HG03378 (cell line): ENCODE measurements around the gene TAS2R41.

Source experiments
- ATAC-seq: cut with Tn5 transposase; IDR thresholded peaks from one replicate; pipeline ENCODE4 v1.9.1; 2021; ENCODE audit warnings: mild to moderate bottlenecking, moderate library complexity; ENCODE audit not compliant: unreplicated experiment

Gene TAS2R41

DNA sequence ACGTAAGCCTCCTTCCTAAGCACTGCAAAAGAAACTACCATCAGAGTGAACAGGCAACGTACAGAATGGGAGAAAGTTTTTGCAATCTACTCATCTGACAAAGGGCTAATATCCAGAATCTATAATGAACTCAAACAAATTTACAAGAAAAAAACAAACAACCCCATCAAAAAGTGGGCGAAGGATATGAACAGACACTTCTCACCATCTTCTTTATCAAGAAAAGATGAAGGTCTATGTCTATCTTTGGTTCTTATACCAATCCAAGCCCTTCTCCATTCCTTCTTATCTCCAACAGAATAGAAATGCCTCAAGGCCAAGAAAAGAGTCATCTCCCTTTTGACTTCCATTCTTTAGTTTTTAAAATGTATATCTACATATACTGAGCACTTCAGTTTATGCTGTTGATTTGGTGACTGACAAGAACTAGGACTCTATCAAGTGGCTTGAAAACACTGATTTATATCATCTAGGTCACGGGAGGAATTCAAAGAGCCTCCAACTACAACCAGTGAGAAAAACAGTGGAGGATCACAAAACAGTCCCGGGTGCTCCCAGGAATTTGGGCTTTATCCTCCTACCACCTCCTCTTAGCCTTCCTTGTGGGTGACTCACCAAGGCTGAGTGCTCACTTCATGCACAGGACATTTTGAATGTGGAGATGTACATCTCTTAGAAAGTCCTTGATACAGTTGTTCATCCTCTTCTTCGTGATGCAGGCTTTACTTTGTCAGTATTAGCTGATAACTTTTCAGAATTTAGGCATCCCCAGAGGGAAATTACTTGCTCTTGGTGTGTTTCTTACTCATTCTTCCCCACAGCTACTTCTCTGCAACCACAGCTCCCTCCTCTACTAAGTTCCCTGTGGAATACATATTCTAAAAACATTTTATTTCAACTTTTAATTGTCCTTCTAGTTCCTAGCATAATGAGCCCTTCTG lies 15.4 kb downstream of the TAS2R41 start:
- peak; percentile 15 for ATAC-seq

DNA sequence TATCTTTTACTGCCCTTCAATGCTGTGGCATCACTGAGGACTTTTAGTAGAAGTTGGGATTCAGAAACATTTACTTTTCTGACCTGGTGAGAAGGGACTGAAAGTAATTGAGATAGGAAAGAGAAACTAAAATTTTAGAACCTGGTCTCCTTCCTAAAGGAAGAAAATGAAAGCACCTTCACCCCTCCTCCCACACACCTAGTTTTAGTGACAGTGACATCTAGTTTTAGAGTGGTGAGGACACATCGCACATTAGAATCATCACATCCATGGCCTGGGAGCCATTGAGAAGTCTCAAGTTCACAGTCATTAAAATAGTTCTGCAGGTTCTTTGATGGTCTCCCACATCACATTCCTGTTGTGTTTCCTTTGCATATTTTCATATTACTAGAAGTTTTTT lies 16.1 kb downstream of the TAS2R41 start:
- peak; percentile 46 for ATAC-seq

DNA sequence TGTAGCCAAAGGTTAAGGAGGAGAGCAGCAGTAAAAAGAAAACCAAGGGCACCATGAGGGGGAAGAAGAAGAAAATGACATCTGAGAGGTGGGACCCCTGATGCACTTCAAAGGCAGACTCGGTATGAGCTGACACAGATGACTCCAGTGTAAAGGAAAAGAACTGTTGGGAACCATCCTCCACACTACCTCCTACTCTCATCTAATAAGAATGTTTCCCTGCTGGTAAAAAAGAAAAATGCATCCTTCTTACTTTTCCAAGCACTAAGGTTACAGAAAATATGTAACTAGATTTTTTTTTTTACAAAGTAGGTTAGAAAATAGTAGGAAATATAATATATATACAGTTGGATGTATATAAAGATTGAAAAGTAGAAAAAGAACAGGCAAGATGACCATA lies 16.9 kb downstream of the TAS2R41 start:
- ATAC-seq = no peak

DNA sequence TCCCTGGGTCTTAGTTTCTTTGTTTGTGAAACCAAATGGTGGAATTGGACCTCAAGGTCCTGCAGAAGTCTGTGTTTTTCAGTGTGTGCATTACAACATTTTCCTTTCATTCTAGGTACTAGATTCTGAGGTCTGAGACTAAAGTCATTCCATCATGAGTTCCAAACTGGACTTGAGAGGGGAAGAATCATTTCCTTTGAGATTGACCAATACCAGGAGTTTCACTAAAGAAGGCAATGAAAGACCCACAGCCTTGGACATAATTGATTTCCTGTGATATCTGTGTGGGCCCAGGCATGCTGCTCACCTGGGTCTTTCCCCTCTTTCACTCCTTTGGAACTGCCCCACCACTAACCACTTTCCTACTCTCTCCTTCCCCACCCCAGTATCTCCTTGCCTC lies 18.2 kb downstream of the TAS2R41 start:
- no peak for ATAC-seq

DNA sequence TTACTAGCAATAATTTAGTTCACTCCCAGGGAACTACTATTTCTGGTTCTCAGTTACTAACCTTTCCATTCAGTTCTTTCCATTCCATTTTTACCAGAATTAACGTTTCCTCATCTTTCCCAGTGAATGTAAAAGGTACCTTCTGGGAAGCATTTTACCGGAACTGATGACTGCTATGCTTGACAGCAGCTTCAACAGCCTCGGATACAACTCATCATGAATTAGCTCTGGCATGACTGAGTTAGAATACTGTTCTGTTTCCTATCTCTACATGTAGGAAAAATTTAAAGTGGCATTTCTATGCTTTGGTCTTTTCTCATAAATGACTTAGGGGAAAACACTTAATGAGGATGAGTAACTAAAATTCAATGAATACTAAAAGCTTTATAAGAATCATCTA lies 18.6 kb downstream of the TAS2R41 start:
- no peak for ATAC-seq

DNA sequence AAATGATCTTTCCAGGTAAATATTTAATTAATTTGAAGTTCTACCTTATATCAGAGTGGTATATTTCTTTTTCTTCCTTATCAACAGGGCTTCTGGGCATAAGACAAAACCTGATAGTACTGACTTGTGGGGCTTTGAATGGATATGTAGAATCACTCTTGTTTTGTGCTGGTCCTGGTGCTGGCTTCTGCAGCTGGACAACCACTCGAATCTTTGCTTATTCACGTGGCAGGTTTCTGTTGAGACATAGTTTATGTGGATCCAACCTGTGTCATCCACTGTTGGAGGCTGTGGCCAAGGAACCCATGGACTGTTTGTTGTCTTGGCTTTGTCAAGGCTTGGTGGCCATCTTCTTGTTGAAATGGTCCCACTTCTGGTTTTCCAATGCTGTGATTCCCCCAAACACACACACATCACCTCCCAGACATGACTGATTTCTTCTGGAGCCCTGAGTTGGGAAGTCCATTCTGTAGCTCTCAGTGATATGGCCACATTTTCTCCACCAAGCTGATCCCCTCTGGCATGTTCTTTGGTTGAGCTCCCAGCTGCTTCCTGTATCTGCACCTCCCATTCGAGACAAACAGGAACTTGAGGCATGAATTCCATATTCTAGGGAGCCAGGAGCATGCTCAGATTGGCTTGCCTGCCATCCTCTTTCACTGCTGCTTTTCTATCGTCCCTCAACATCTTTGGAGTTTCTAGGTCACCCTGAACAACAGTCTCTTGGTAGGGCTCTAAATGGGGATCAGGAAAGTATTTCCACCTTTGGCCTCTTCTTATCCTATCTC lies 19.5 kb downstream of the TAS2R41 start:
- ATAC-seq = no peak

DNA sequence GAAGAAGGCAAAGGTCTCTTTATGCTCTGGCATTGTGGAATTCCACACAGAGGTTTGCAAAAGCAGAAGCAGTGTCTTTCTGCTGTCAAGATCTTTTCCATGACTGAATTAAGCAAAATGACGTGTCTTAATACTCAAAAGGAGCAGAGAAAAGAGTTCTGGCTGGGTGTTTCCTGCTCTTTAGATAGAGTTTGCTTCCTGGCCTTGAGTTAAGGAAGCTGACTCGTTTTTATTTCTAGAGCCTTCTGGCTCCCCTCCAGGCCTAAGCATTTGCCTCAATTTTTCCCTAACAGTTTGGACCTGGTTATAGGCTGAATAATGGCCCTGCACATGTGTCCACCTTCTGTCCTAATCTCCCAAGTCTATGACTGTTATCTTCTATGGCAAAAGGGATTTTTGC lies 21.6 kb downstream of the TAS2R41 start:
- ATAC-seq = no peak

DNA sequence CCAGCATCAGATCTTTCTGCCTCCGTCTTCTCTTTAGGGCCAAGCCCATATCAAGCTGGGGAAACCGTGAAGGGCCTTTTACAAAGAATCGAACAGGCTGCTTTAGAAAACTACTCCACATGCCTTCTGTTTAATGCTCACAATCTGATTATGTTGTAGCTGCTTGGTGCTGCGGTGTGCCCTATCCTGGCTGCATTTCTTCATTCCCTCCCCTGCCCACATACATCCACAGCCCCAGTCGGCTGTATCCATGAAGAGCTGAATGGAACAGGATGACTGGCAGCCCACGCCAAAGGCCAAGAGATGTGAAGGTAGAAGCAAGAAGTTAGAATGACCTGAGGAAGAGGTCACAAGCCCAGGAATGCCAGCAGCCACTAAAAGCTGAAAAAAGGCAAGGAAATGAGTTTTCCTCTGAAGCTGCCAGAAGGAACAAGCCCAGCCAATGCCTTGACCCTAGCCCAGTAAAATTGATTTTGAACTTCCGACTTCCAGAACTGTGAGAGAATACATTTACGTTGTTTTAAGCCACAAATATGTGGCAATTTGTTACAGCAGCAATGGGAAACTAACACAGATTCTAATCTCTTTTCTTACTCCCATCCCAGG lies 22.2 kb downstream of the TAS2R41 start:
- no peak for ATAC-seq

DNA sequence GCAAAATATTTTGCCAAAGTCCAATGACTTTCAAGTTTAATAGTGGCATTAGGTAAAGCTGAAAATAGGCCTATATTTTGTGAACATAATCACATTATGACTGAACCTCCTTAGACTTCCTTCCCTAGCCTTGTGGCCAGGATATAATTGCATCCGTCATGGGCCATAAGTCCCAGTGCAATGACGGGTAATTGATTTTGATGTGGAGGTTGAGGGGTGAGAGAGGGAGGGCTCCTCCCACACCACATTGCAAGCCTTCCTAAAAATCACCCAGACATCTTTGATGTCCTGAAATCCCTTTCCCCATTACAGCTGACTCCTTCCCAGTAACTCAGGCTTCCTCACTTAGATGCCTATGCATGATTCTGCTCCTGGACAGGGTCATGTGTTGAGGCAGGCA lies 25.6 kb downstream of the TAS2R41 start:
- no peak for ATAC-seq

DNA sequence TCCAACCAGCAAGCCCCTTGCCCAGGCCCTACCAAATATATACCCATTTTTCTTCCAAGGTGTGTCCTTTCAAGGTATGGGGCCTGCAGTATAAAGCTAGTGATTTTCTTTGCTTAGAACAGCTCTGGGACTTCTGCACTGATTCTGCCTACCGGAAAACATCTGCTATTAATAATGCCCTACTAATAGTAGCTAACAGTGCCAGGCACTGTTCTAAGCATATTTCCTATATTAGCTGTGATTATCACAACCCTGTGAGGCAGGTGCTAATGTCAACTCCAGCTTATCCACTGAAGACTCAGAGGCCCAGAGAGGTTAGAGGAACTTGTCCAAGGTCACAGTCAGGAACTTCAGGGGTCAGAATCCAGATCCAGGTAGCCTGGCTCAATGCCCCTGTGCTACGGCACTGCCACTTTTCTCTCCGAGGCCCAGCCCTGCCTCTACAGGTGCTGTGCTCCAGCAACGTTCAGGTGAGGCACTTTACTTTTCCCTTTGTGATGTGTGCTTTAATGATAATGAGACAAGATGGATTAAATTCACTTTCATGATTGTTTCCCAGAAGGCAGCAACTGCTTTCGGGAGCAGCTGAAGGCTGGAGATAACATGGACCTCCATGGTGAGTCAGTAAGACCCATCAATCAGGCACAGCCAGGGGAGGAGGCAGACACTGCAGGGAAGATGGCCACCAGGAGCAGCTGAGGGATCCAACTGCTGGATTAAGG lies 26.7 kb downstream of the TAS2R41 start:
- ATAC-seq = no peak

DNA sequence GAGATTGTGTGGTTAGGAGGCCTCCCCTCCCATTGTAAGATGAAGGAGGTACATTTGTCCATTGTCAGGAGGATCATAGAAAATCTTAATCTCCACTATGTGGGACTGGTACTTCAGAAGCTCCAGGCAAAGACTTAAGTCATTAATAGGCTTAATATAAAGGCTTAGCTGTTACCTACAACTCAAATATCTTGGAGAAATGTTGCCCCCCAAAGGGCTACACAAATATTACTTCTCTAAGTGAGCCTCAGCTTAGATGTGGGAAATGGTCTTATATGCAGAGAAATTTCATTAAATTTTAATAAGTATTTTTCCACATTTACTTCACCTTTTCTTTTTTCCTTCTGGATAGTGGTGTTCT lies 27.2 kb downstream of the TAS2R41 start:
- ATAC-seq = no peak

DNA sequence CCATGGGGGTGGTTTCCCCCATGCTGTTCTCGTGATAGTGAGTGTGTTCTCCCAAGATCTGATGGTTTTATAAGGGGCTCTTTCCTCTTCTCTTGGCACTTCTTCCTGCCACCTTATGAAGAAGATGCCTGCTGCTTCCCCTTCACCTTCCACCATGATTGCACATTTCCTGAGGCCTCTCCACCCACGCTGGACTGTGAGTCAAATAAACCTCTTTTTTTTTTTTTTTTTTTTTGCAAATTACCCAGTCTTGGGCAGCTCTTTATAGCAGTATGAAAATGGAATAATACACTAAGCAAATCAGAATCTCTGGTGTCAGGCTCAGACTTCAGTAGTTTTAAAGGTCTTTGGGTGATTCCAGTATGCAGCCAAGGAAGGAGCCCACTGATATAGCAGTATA lies 28.2 kb downstream of the TAS2R41 start:
- ATAC-seq = no peak

DNA sequence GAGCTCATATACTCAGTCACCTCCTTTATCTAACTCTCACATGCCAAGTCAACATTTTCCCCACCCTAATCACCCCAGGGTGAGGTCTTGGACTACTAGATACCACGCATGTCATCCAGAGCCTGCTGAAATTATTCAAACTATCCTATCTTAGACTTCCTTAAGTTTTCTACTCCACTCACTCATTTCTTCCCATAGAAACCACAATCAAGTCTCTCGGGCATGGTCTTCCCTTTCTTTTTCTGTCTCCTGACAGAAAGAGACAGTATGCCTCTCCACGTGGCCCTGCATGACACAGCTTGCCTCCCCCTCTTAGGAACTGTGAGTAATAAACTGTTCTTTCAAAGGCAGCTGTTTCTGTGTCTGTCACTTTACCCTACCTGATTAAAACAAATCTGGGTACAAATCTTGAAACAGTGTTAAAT lies 29.4 kb downstream of the TAS2R41 start:
- no peak for ATAC-seq

DNA sequence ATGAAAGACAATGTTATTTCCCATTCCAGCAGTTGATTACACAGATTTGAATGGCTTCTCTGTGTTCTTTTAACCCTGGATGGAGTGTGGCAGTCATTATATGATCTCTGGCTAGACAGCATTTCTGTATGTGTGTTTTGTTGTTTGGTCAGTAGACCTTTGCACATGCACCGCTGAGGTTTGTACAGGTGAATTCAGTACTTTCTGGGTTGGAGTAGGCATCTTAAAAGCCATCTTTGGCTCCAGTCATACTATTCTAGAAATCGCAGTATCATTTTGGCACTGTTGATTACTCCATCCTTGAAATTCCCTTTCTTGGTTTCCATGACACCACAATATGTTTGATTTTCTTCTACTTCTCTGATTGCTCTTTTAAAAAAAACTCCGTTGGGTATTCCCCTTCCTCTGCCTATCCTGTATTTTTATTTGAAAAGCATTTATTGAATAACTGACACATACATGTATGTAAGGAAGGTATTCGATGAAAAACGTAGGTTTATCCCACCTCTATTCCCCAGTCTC lies 29.9 kb downstream of the TAS2R41 start:
- no peak for ATAC-seq

DNA sequence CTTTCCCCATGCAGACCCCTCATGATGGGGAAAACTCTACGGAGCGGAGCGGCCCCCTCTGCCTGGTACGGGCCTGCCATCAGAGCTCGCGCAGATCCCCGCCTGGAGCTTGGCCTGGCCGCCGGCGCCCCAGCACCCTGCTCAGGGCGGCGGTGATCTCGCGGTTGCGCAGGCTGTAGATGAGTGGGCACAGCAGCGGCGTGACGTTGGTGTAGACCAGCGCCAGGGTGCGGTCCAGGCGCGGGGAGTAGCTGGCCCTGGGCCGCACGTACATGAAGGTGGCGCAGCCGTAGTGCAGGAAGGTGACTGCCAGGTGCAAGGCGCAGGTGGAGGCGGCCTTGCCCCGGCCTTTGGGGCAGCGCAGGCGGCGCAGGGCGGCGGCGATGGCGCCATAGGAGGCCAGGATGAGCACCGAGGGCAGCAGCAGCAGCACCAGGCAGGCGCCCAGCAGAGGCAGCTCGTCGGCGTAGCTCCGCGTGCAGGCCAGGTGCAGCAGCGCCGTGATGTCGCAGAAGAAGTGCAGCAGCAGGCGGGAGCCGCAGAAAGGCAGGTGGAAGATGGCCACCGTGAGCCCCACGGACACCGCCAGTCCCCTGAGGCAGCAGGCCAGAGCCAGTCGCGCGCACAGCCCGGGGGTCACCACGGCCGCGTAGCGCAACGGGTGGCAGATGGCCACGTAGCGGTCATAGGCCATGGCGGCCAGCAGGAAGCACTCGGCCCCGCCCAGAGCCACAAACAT lies 33.4 kb downstream of the TAS2R41 start:
- ATAC-seq = no peak

DNA sequence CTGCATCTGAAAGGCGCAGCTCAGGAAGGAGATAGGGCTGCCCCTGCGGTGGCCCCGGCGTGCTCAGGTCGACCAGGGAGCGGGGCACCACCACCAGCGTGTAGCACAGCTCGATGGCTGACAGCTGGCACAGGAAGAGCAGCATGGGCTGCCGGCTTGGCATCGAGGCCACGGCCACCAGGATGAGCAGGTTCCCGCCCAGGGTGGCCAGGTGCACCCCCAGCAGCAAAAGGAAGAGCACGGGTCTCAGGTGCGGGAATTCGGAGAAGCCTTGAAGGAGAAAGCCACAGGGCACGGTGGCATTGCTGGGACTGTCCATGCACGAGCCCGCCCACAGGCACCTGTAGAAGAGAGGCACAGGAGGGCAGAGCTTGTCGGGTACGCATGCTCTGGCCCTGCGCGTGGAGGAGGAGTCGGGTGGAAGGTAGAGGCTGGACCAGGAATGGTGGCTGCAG lies 33.9 kb downstream of the TAS2R41 start:
- ATAC-seq = no peak

DNA sequence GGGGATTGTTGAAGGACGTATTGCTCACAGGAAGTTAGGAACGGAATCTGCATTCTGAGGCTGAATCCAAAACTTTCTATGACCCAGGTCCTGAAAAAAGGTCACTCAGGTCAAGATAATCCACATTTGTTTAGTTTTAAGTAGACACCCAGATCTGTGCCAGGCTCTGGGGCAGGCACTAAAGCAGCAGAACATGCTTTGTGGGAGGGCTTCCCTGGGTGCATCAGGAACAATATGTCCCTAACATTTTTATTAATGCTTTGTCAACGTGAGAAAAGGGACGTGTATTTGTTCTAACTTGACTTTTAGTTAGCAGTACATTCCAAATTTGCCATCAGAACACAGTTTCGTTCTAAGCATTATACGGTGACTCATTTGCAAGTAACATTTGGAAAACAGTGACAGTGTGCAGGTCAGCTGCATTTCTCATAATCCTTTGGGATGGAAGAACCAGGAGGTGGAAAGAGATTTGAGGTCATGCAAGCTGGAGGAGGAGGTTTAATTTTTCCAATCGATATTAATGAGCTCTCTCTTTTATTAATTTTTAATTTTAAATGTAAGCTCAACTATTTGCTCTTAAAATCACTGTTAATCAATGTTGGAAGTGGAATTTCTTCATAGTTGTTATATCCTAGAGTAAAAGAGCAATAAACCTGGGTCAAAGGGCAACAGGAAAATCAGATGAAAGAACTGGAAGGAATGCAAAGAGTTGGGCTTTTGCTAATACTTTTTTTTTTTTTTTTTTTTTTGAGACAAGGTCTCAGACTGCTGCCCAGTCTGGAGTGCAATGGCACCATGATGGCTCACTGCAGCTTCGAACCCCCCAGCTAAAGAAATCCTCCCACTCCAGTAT lies 35.0 kb downstream of the TAS2R41 start:
- ATAC-seq = no peak

DNA sequence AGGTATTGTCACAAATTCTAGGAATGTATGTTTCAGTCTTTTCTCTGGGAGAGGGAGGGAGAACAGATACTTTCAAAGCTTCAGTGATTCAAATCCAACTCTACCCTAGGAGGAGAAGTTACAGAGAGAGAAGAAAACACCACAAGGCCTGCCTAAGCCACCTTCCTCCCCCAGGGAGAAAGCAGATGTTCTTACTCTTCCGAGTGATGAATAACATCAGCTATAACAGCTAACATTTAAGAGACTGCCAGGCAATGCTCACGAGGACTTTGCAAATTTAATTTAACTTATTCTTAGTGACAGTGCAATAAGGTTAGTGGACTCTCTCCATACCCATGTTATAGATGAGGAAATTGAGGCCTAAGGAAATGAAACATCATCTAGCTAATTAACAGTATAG lies 36.8 kb downstream of the TAS2R41 start:
- no peak for ATAC-seq
